NCI-H226 (cell line): ENCODE results near the gene SIGLEC14.

Experiments
- DNase-seq: peaks from one replicate; pipeline ENCODE4 v3.0.0-alpha.2; 2015

SIGLEC14 gene

GRCh38 chr19:51610576-51610975, 36.0 kb downstream of the SIGLEC14 start:
- DNase-seq, result no peak

- DNase-seq, result peak; percentile 64
Measured at GRCh38 chr19:51607920-51608562, 38.6 kb downstream of the SIGLEC14 start.

GRCh38 chr19:51607077-51607476, 39.5 kb downstream of the SIGLEC14 start:
- no peak for DNase-seq

GRCh38 chr19:51602189-51602854, 44.3 kb downstream of the SIGLEC14 start:
- no peak for DNase-seq

- DNase-seq, result no peak
Measured at GRCh38 chr19:51600940-51601580, 45.6 kb downstream of the SIGLEC14 start.

- no peak for DNase-seq
Measured at GRCh38 chr19:51599084-51599483, 47.5 kb downstream of the SIGLEC14 start.

- DNase-seq, result no peak
Measured at GRCh38 chr19:51598159-51598915, 48.3 kb downstream of the SIGLEC14 start.

GRCh38 chr19:51595190-51596175, 51.1 kb downstream of the SIGLEC14 start:
- no peak for DNase-seq

- DNase-seq, result no peak
Measured at GRCh38 chr19:51594774-51595109, 51.9 kb downstream of the SIGLEC14 start.

- peak; percentile 99 for DNase-seq
Measured at GRCh38 chr19:51593969-51594773, 52.5 kb downstream of the SIGLEC14 start.

- no peak for DNase-seq
Measured at GRCh38 chr19:51593138-51593890, 53.3 kb downstream of the SIGLEC14 start.
